Astrocyte (in vitro differentiated cells and primary cell): Measurements from ENCODE around the gene YIF1A.

ENCODE experiments used
- EZH2 ChIP-seq: IDR thresholded peaks from 2 replicates; pipeline ENCODE4 v1.6.1; 2012; ENCODE audit warnings: mild to moderate bottlenecking, low read length, inconsistent platforms; ENCODE audit not compliant: insufficient read depth
- TF ChIP-seq, protein P1 (sequence below): IDR thresholded peaks from 2 replicates; pipeline ENCODE4 v1.5.1; 2011; ENCODE audit warnings: low read depth, mild to moderate bottlenecking, inconsistent platforms, low read length, moderate library complexity; ENCODE audit not compliant: insufficient read depth

DNA sequence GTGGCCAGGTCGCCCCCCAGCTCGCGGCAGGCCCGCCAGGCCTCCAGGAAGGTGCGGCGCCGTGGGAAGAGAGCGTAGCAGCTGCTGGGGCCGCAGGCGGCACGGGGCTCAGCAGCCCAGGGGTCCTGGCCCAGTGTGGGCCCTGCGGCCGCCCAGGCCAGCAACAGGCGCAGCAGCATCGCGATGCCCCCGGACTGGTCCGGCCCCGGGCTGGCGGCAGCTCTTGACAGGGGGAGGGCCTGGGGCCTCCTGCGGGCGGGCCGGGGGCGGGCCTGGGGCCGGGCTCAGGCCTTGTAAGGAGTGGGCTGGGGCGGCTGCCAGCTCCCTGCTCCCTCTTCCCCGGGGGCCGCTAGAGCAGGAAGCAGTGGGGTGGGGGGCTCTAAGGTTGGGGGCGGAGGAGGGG lies 27.9 kb upstream of the YIF1A start, which contains the start of gene CD248:
- TF ChIP-seq, protein P1, sequence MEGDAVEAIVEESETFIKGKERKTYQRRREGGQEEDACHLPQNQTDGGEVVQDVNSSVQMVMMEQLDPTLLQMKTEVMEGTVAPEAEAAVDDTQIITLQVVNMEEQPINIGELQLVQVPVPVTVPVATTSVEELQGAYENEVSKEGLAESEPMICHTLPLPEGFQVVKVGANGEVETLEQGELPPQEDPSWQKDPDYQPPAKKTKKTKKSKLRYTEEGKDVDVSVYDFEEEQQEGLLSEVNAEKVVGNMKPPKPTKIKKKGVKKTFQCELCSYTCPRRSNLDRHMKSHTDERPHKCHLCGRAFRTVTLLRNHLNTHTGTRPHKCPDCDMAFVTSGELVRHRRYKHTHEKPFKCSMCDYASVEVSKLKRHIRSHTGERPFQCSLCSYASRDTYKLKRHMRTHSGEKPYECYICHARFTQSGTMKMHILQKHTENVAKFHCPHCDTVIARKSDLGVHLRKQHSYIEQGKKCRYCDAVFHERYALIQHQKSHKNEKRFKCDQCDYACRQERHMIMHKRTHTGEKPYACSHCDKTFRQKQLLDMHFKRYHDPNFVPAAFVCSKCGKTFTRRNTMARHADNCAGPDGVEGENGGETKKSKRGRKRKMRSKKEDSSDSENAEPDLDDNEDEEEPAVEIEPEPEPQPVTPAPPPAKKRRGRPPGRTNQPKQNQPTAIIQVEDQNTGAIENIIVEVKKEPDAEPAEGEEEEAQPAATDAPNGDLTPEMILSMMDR = no peak
- no peak for TF ChIP-seq EZH2
